Natural killer cell (primary cell): ENCODE data around the gene MPHOSPH9. TPM values are rescaled to one million over a fixed set of nuclear protein-coding genes. Genes with fewer than 3 reads are reported as not detected.

Source experiments
- ATAC-seq, 3 donors: fragments of 150-1000 bp in 2 of 3; fragments of 200-7000 bp in 1 of 3; cut with Tn5 transposase; 1 replicate in 1 of 3; 2 replicates in 2 of 3; pipeline ENCODE4 v1.10.0; 2021; ENCODE audit warnings: mild to moderate bottlenecking in 2 of 3, moderate library complexity in 2 of 3
- DNase-seq, 2 donors: peaks; one replicate each; pipeline versions ENCODE4 v3.0.0 to v3.0.0-alpha.2; 2013 to 2021; ENCODE audit warnings: mixed read lengths in 1 of 2
- H3K27ac ChIP-seq: one replicate; pipeline ENCODE4 v1.5.1; 2013; ENCODE audit warnings: mild to moderate bottlenecking, low read length
- H3K27me3 ChIP-seq: one replicate; pipeline ENCODE4 v1.6.1; 2013; ENCODE audit warnings: low read length; ENCODE audit not compliant: control insufficient read depth, insufficient read depth
- H3K36me3 ChIP-seq: one replicate; pipeline ENCODE4 v1.6.1; 2013; ENCODE audit warnings: low read length; ENCODE audit not compliant: control insufficient read depth, insufficient read depth
- H3K4me1 ChIP-seq: one replicate; pipeline ENCODE4 v1.6.1; 2013; ENCODE audit warnings: low read length; ENCODE audit not compliant: control insufficient read depth, insufficient read depth
- H3K4me3 ChIP-seq: one replicate; pipeline ENCODE4 v1.5.1; 2013; ENCODE audit warnings: low read length
- H3K9me3 ChIP-seq: one replicate; pipeline ENCODE4 v1.6.1; 2013; ENCODE audit warnings: low read length; ENCODE audit not compliant: control insufficient read depth, insufficient read depth
- H3K27ac Mint-ChIP-seq, 2 donors: one replicate each; pipeline ENCODE4 v1.8.0; 2022; ENCODE audit warnings: mild to moderate bottlenecking in 2 of 2, mixed read lengths in 2 of 2, moderate library complexity in 1 of 2
- H3K27me3 Mint-ChIP-seq, 2 donors: one replicate each; pipeline ENCODE4 v1.8.0; 2022; ENCODE audit warnings: low read depth in 2 of 2, mixed read lengths in 2 of 2
- H3K36me3 Mint-ChIP-seq: one replicate; pipeline ENCODE4 v1.8.0; 2022; ENCODE audit warnings: mixed read lengths
- H3K4me1 Mint-ChIP-seq, 2 donors: one replicate each; pipeline ENCODE4 v1.8.0; 2022; ENCODE audit warnings: mixed read lengths in 2 of 2
- H3K4me3 Mint-ChIP-seq: one replicate; pipeline ENCODE4 v1.8.0; 2022; ENCODE audit warnings: mild to moderate bottlenecking, moderate library complexity, mixed read lengths
- H3K9me3 Mint-ChIP-seq, 2 donors: one replicate each; pipeline ENCODE4 v1.8.0; 2022; ENCODE audit warnings: mixed read lengths in 2 of 2
- CTCF ChIP-seq: fragments of 200-600 bp; IDR thresholded peaks from one replicate; pipeline ENCODE4 v1.8.0; 2022; ENCODE audit warnings: antibody characterized with exemption
- WGBS: methylation state at CpG from one replicate; pipeline ENCODE4 v1.1.7; 2013; ENCODE audit warnings: missing lambda C conversion rate; ENCODE audit not compliant: insufficient coverage; 5-methylcytosine and 5-hydroxymethylcytosine counted together
- intact Hi-C: fragments of 100-400 bp; cut with micrococcal nuclease; formaldehyde crosslinking; loops from one replicate; pipeline ENCODE4 v1.14.2; 2022
- total RNA-seq, 4 donors: library from RNA; stranded (reverse); fragments of 120-200 nt in 1 of 4; gene quantifications; one replicate each; pipeline versions ENCODE4 v1.2.3 to v1.2.4, GENCODE V29; 2013 to 2022

The MPHOSPH9 gene
- total RNA-seq, 3 donors from 2014 or later (not counting 1 experiment from before 2014, with no cell fraction given), result 97.6 to 114 (median 109) TPM

- TF ChIP-seq CTCF, result no peak
- H3K4me3 Mint-ChIP-seq, result no peak overlapping the region
- no peak overlapping the region for H3K4me3 ChIP-seq
- H3K27ac ChIP-seq, result no peak overlapping the region
- peaks cover 36% of the 10 kb centered on the region for H3K36me3 ChIP-seq
- peaks cover 11% of the 10 kb centered on the region for H3K36me3 Mint-ChIP-seq
- WGBS, result no CpG with 5 or more reads among the region's 2 CpGs
- H3K9me3 Mint-ChIP-seq, result no peaks in the 10 kb centered on the region
- H3K27me3 Mint-ChIP-seq, result no peaks in the 10 kb centered on the region
- no peaks in the 10 kb centered on the region for H3K9me3 ChIP-seq
- DNase-seq (no peak), ATAC-seq (no peak)
- H3K4me1 ChIP-seq, result no peaks in the 10 kb centered on the region
- no peaks in the 10 kb centered on the region for H3K27me3 ChIP-seq
- H3K4me1 Mint-ChIP-seq, result peaks cover 0 to 4% of the 10 kb centered on the region in 2 donors
- intact Hi-C loops, result no loop called here
- H3K27ac Mint-ChIP-seq, result peak overlapping the region in 1 of 2 donors; percentile 54
Observed at GRCh38 chr12:123167329-123167728, 65.6 kb downstream of the MPHOSPH9 start.

GRCh38 chr12:123165537-123165936, 67.4 kb downstream of the MPHOSPH9 start:
- H3K9me3 Mint-ChIP-seq, result no peaks in the 10 kb centered on the region
- DNase-seq, result no peak
- intact Hi-C loops, result no loop called here
- no peak overlapping the region for H3K4me3 Mint-ChIP-seq
- Histone ChIP-seq H3K36me3 (peaks cover 49% of the 10 kb centered on the region), H3K27me3 (no peaks in the 10 kb centered on the region), H3K4me3 (no peak overlapping the region), H3K27ac (no peak overlapping the region), H3K9me3 (no peaks in the 10 kb centered on the region), H3K4me1 (no peaks in the 10 kb centered on the region)
- WGBS, result 100% methylated on average over 2 of the region's 4 CpGs
- H3K4me1 Mint-ChIP-seq, result peaks cover 0 to 4% of the 10 kb centered on the region in 2 donors
- no peak for TF ChIP-seq CTCF
- no peak for ATAC-seq
- no peaks in the 10 kb centered on the region for H3K27me3 Mint-ChIP-seq
- peaks cover 11% of the 10 kb centered on the region for H3K36me3 Mint-ChIP-seq
- H3K27ac Mint-ChIP-seq, result no peak overlapping the region

DNA sequence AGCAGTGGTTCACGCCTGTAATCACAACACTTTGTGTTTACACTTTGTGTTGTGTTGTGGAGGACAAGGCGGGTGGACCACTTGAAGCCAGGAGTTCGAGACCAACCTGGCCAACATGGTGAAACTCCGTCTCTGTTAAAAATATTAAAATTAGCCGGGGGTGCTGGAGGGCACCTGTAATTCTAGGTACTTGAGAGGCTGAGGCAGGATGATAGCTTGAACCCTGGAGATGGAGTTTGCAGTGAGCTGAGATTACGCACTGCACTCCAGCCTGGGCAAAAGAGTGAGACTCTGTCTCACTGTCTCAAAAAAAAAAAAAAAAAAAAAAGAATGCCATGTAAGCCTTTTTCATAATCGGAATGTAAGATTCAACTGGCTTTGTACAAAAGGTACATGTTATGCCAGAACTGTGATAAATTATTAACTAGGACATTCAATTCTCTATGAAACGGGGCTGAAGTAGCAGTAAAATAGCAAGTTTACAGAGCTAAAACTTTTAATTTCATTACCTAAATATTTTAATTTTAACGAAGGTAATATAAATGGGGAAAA, 68.2 kb downstream of the MPHOSPH9 start:
- Mint-ChIP-seq H3K27ac (peak overlapping the region; percentile 22 to 58), H3K4me3 (no peak overlapping the region), H3K27me3 (no peaks in the 10 kb centered on the region), H3K36me3 (peaks cover 11% of the 10 kb centered on the region), H3K4me1 (peaks cover 0 to 4% of the 10 kb centered on the region in 2 donors), H3K9me3 (no peaks in the 10 kb centered on the region)
- DNase-seq (no peak), ATAC-seq (no peak)
- no peak for TF ChIP-seq CTCF
- no peaks in the 10 kb centered on the region for H3K4me1 ChIP-seq
- peaks cover 57% of the 10 kb centered on the region for H3K36me3 ChIP-seq
- intact Hi-C loops, result no loop called here
- H3K27ac ChIP-seq, result no peak overlapping the region
- no peak overlapping the region for H3K4me3 ChIP-seq
- WGBS, result 92% methylated on average over 6 of the region's 9 CpGs
- H3K27me3 ChIP-seq, result no peaks in the 10 kb centered on the region
- H3K9me3 ChIP-seq, result no peaks in the 10 kb centered on the region

GRCh38 chr12:123164222-123164621, 68.7 kb downstream of the MPHOSPH9 start:
- Histone ChIP-seq H3K27ac (no peak overlapping the region), H3K36me3 (peaks cover 60% of the 10 kb centered on the region), H3K4me3 (no peak overlapping the region), H3K4me1 (no peaks in the 10 kb centered on the region), H3K9me3 (no peaks in the 10 kb centered on the region), H3K27me3 (no peaks in the 10 kb centered on the region)
- Mint-ChIP-seq H3K27ac (peak overlapping the region; percentile 22 to 58), H3K36me3 (peaks cover 11% of the 10 kb centered on the region), H3K9me3 (no peaks in the 10 kb centered on the region), H3K27me3 (no peaks in the 10 kb centered on the region), H3K4me3 (no peak overlapping the region), H3K4me1 (peaks cover 0 to 4% of the 10 kb centered on the region in 2 donors)
- intact Hi-C loops, result no loop called here
- no peak for DNase-seq
- no peak for ATAC-seq
- TF ChIP-seq CTCF, result no peak
- 84% methylated on average over 3 of the region's 3 CpGs for WGBS
